ENCODE measurements around the gene NPAS2.

The NPAS2 gene

GRCh38 chr2:100990166-100990565 lies 170.2 kb downstream of the NPAS2 start:
- no peak for DNase-seq (ENCODE audit: low spot score)
- TF ChIP-seq, protein P1, sequence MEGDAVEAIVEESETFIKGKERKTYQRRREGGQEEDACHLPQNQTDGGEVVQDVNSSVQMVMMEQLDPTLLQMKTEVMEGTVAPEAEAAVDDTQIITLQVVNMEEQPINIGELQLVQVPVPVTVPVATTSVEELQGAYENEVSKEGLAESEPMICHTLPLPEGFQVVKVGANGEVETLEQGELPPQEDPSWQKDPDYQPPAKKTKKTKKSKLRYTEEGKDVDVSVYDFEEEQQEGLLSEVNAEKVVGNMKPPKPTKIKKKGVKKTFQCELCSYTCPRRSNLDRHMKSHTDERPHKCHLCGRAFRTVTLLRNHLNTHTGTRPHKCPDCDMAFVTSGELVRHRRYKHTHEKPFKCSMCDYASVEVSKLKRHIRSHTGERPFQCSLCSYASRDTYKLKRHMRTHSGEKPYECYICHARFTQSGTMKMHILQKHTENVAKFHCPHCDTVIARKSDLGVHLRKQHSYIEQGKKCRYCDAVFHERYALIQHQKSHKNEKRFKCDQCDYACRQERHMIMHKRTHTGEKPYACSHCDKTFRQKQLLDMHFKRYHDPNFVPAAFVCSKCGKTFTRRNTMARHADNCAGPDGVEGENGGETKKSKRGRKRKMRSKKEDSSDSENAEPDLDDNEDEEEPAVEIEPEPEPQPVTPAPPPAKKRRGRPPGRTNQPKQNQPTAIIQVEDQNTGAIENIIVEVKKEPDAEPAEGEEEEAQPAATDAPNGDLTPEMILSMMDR (IDR thresholded peaks at IDR 0.05; ENCODE audit: extremely low read depth, insufficient read depth, missing control alignments) = no peak
- in situ Hi-C loops (cut with MboI; ENCODE audit: low pct_unique_long_range_greater_than_20kb, low sequenced_read_pairs, unreplicated experiment) = no loop called here

- in situ Hi-C loops (cut with MboI; ENCODE audit: low pct_unique_long_range_greater_than_20kb, low sequenced_read_pairs, unreplicated experiment) = no loop called here
- TF ChIP-seq, protein P1 (IDR thresholded peaks at IDR 0.05; ENCODE audit: extremely low read depth, insufficient read depth, missing control alignments) = no peak
- DNase-seq (ENCODE audit: low spot score) = no peak
Observed at GRCh38 chr2:100990650-100991403, 170.9 kb downstream of the NPAS2 start.

- TF ChIP-seq, protein P1 (IDR thresholded peaks at IDR 0.05; ENCODE audit: extremely low read depth, insufficient read depth, missing control alignments) = no peak
- in situ Hi-C loops (cut with MboI; ENCODE audit: low pct_unique_long_range_greater_than_20kb, low sequenced_read_pairs, unreplicated experiment) = no loop called here
Observed at GRCh38 chr2:100991404-100991773, 171.4 kb downstream of the NPAS2 start.

GRCh38 chr2:100992262-100992661 lies 172.3 kb downstream of the NPAS2 start:
- in situ Hi-C loops (cut with MboI; ENCODE audit: low pct_unique_long_range_greater_than_20kb, low sequenced_read_pairs, unreplicated experiment) = no loop called here
- TF ChIP-seq, protein P1 (IDR thresholded peaks at IDR 0.05; ENCODE audit: extremely low read depth, insufficient read depth, missing control alignments) = no peak
- no peak for DNase-seq (ENCODE audit: low spot score)

More at GRCh38 chr2:100991404-100991773, 171.4 kb downstream of the NPAS2 start:
- no peak for DNase-seq (ENCODE audit: low spot score)

GRCh38 chr2:100993294-100993693 lies 173.4 kb downstream of the NPAS2 start:
- TF ChIP-seq, protein P1 (IDR thresholded peaks at IDR 0.05; ENCODE audit: extremely low read depth, insufficient read depth, missing control alignments) = no peak
- in situ Hi-C loops (cut with MboI; ENCODE audit: low pct_unique_long_range_greater_than_20kb, low sequenced_read_pairs, unreplicated experiment) = no loop called here
- DNase-seq (ENCODE audit: low spot score) = no peak

DNA sequence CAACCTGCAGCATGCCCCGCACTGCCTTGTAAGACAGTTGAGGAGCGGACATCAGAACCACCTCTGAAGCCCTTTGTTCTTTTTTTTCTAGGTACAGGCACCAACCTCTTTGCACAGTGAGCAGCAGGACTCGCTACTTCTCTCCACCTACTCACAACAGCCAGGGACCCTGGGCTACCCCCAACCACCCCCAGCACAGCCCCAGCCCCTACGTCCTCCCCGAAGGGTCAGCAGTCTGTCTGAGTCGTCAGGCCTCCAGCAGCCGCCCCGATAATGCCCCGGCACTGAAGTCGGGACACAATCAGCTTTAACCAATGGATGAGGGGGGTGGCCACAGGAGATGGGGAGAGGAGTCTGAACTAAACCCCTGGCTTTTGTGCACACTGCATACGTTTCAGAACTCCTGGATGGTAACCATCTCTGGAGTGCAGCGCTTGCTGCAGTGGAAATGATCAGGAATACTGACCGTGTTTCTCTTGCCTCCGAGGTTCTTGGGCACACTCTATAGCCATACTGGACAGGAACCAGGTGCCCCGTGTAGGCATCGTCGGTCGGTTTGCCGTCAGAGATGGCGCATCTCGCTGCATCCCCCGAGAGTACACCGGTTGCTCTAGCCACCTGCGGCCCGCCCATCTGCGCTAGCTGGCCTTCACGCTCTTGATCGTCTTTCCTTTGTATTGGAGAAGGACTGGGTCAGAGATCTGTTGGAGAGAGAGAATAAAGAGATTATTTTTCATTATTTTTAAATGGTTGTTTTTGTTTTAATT lies 175.6 kb downstream of the NPAS2 start:
- TF ChIP-seq, protein P1 (IDR thresholded peaks at IDR 0.05; ENCODE audit: extremely low read depth, insufficient read depth, missing control alignments) = no peak
- in situ Hi-C loops (cut with MboI; ENCODE audit: low pct_unique_long_range_greater_than_20kb, low sequenced_read_pairs, unreplicated experiment) = no loop called here
- DNase-seq (ENCODE audit: low spot score) = no peak

Measured in GM13977 (cell line).